Trophoblast cell (in vitro differentiated cells and primary cell): ENCODE results near the gene TAS1R3.
"Not testable (repeated sequence)": the region's sequence is repeated elsewhere in the genome, so short reads cannot be mapped to it uniquely, and the experiment has no call there.

Experiments used
- DNase-seq, 2 donors: peaks; one replicate each; pipeline ENCODE4 v3.0.0-alpha.2; 2016
- H2AFZ ChIP-seq: 2 replicates; pipeline ENCODE4 v1.6.1; 2013; ENCODE audit warnings: low read length, moderate library complexity, mild to moderate bottlenecking; ENCODE audit not compliant: insufficient read depth, poor library complexity
- H2AK5ac ChIP-seq: 2 replicates; pipeline ENCODE4 v1.6.1; 2013; ENCODE audit warnings: mild to moderate bottlenecking, low read length
- H2BK120ac ChIP-seq: 2 replicates; pipeline ENCODE4 v1.6.1; 2013; ENCODE audit warnings: low read length, mild to moderate bottlenecking, moderate library complexity; ENCODE audit not compliant: insufficient read depth, poor library complexity
- H2BK12ac ChIP-seq: 2 replicates; pipeline ENCODE4 v1.6.1; 2013; ENCODE audit warnings: mild to moderate bottlenecking, low read length, moderate library complexity
- H2BK5ac ChIP-seq: 2 replicates; pipeline ENCODE4 v1.6.1; 2013; ENCODE audit warnings: low read length, low read depth, moderate library complexity, mild to moderate bottlenecking; ENCODE audit not compliant: poor library complexity
- H3K14ac ChIP-seq: 2 replicates; pipeline ENCODE4 v1.6.1; 2013; ENCODE audit warnings: mild to moderate bottlenecking, low read length
- H3K18ac ChIP-seq: 2 replicates; pipeline ENCODE4 v1.6.1; 2013; ENCODE audit warnings: mild to moderate bottlenecking, low read length
- H3K23ac ChIP-seq: 2 replicates; pipeline ENCODE4 v1.6.1; 2013; ENCODE audit warnings: low read length
- H3K27ac ChIP-seq: 2 replicates; pipeline ENCODE4 v1.5.1; 2013; ENCODE audit warnings: low read depth, mild to moderate bottlenecking, inconsistent platforms, low read length, moderate library complexity
- H3K27me3 ChIP-seq: 2 replicates; pipeline ENCODE4 v1.6.1; 2013; ENCODE audit warnings: inconsistent platforms, mild to moderate bottlenecking, low read length, moderate library complexity; ENCODE audit not compliant: insufficient read depth
- H3K36me3 ChIP-seq, 2 experiments: 1 replicate in 1 of 2; 2 replicates in 1 of 2; pipeline ENCODE4 v1.6.1; 2013; ENCODE audit warnings: low read length in 2 of 2, mild to moderate bottlenecking in 2 of 2, moderate library complexity in 1 of 2; ENCODE audit not compliant: insufficient read depth in 2 of 2, control insufficient read depth in 1 of 2
- H3K4ac ChIP-seq: 2 replicates; pipeline ENCODE4 v1.6.1; 2013; ENCODE audit warnings: low read depth, mild to moderate bottlenecking, low read length, moderate library complexity
- H3K4me1 ChIP-seq, 2 experiments: 1 replicate in 1 of 2; 2 replicates in 1 of 2; pipeline ENCODE4 v1.6.1; 2013; ENCODE audit warnings: low read length in 2 of 2, mild to moderate bottlenecking in 2 of 2, moderate library complexity in 1 of 2; ENCODE audit not compliant: insufficient read depth in 2 of 2, control insufficient read depth in 1 of 2
- H3K4me2 ChIP-seq: 2 replicates; pipeline ENCODE4 v1.6.1; 2013; ENCODE audit warnings: inconsistent platforms, mild to moderate bottlenecking, low read length, moderate library complexity
- H3K4me3 ChIP-seq: 2 replicates; pipeline ENCODE4 v1.5.1; 2013; ENCODE audit warnings: mild to moderate bottlenecking, low read depth, low read length, inconsistent platforms
- H3K79me1 ChIP-seq: one replicate; pipeline ENCODE4 v1.6.1; 2013; ENCODE audit warnings: low read length
- H3K79me2 ChIP-seq: 2 replicates; pipeline ENCODE4 v1.6.1; 2013; ENCODE audit warnings: low read length, mild to moderate bottlenecking; ENCODE audit not compliant: control insufficient read depth, insufficient read depth, poor library complexity
- H3K9ac ChIP-seq: 2 replicates; pipeline ENCODE4 v1.6.1; 2013; ENCODE audit warnings: mild to moderate bottlenecking, low read length
- H3K9me3 ChIP-seq: 2 replicates; pipeline ENCODE4 v1.6.1; 2013; ENCODE audit warnings: low read depth, mild to moderate bottlenecking, control low read depth, inconsistent platforms, low read length; ENCODE audit not compliant: insufficient read depth
- H4K12ac ChIP-seq: 2 replicates; pipeline ENCODE4 v1.6.1; 2013; ENCODE audit warnings: low read depth, mild to moderate bottlenecking, low read length, moderate library complexity
- H4K8ac ChIP-seq: 2 replicates; pipeline ENCODE4 v1.6.1; 2013; ENCODE audit warnings: low read depth, mild to moderate bottlenecking, low read length, moderate library complexity
- H4K91ac ChIP-seq: one replicate; pipeline ENCODE4 v1.6.1; 2013; ENCODE audit warnings: low read depth, mild to moderate bottlenecking, low read length, moderate library complexity
- WGBS: extraction: QIAGEN DNeasy Blood & Tissue Kit; methylation state at CpG from one replicate; pipeline ENCODE4 v1.1.7; 2013; ENCODE audit warnings: missing lambda C conversion rate; ENCODE audit not compliant: insufficient read length, insufficient coverage; ENCODE audit errors: extremely low coverage; 5-methylcytosine and 5-hydroxymethylcytosine counted together

Gene TAS1R3

GRCh38 chr1:1315435-1315954 lies 15.6 kb upstream of the TAS1R3 start:
- H3K79me1 ChIP-seq, result no peaks in the 10 kb centered on the region
- H3K27me3 ChIP-seq, result no peaks in the 10 kb centered on the region
- WGBS, result no CpG with 5 or more reads among the region's 26 CpGs
- H2AK5ac ChIP-seq, result no peak overlapping the region
- H3K4me3 ChIP-seq, result no peak overlapping the region
- DNase-seq, result no peak
- no peak overlapping the region for H4K12ac ChIP-seq
- H2BK12ac ChIP-seq, result no peak overlapping the region
- no peak overlapping the region for H3K4ac ChIP-seq
- H3K18ac ChIP-seq, result no peak overlapping the region
- H3K23ac ChIP-seq, result no peak overlapping the region
- peaks cover 0 to 4% of the 10 kb centered on the region in 2 experiments for H3K4me1 ChIP-seq
- no peak overlapping the region for H2BK120ac ChIP-seq
- H3K79me2 ChIP-seq, result no peaks in the 10 kb centered on the region
- H2BK5ac ChIP-seq, result no peak overlapping the region
- H3K36me3 ChIP-seq, result peaks cover 71 to 73% of the 10 kb centered on the region in 2 experiments
- no peak overlapping the region for H2AFZ ChIP-seq
- no peak overlapping the region for H4K8ac ChIP-seq
- H3K4me2 ChIP-seq, result no peak overlapping the region
- H3K14ac ChIP-seq, result no peak overlapping the region
- H3K27ac ChIP-seq, result no peak overlapping the region
- H4K91ac ChIP-seq, result no peak overlapping the region
- no peak overlapping the region for H3K9ac ChIP-seq
- H3K9me3 ChIP-seq, result no peaks in the 10 kb centered on the region

DNA sequence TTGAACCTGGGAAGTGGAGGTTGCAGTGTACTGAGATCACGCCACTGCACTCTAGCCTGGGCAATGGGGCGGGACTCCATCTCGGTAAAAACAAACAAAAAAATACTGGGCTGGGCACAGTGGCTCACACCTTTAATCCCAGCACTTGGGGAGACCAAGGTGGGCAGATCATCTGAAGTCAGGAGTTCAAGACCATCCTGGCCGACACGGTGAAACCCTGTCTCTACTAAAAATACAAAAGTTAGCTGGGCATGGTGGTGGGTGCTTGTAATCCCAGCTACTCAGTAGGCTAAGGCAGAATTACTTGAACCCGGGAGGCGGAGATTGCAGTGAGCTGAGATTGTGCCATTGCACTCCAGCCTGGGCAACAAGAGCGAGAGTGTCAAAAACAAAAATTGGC lies 14.9 kb upstream of the TAS1R3 start:
- DNase-seq, H2BK5ac ChIP-seq, H3K18ac ChIP-seq, H2AFZ ChIP-seq, H3K79me2 ChIP-seq, H4K8ac ChIP-seq, H3K9ac ChIP-seq, H3K4ac ChIP-seq, H2AK5ac ChIP-seq, H4K12ac ChIP-seq, H3K4me2 ChIP-seq, H4K91ac ChIP-seq, H3K27ac ChIP-seq, H3K9me3 ChIP-seq, H2BK120ac ChIP-seq, H3K4me1 ChIP-seq, H3K27me3 ChIP-seq, H3K79me1 ChIP-seq, H3K14ac ChIP-seq, H3K23ac ChIP-seq, H3K4me3 ChIP-seq, H2BK12ac ChIP-seq: not testable (repeated sequence)
- no CpG with 5 or more reads among the region's 8 CpGs for WGBS
- peaks cover 71 to 72% of the 10 kb centered on the region in 2 experiments for H3K36me3 ChIP-seq

DNA sequence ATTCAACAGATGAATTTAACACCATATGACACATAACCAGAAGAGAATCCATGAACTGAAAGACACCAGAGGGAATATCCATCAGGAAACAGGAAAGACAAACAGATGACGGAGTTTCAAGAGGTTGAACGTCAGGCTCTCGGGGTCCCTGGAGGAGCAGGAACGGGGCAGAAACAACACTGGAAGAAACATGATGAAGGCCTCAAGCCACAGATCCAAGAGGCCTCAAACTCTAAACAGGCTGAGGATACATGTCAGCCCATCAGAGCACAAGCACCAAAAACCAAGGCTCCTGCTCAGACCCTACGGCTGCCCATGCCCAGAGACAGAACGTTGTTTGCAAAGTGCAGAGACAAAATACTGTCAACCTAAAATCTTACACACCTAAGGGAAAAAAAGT lies 13.7 kb upstream of the TAS1R3 start:
- Histone ChIP-seq H3K18ac (no peak overlapping the region), H3K9ac (no peak overlapping the region), H3K14ac (no peak overlapping the region), H4K12ac (no peak overlapping the region), H2AK5ac (no peak overlapping the region), H4K8ac (no peak overlapping the region), H3K4me2 (no peak overlapping the region), H2BK120ac (no peak overlapping the region), H4K91ac (no peak overlapping the region), H2AFZ (no peak overlapping the region), H3K4ac (no peak overlapping the region), H3K27me3 (no peaks in the 10 kb centered on the region), H3K4me1 (peaks cover 0 to 4% of the 10 kb centered on the region in 2 experiments), H3K79me2 (peaks cover 4% of the 10 kb centered on the region), H3K23ac (no peak overlapping the region), H2BK5ac (no peak overlapping the region), H3K4me3 (no peak overlapping the region), H3K9me3 (no peaks in the 10 kb centered on the region), H3K36me3 (peaks cover 62 to 64% of the 10 kb centered on the region in 2 experiments), H2BK12ac (no peak overlapping the region), H3K27ac (no peak overlapping the region), H3K79me1 (no peaks in the 10 kb centered on the region)
- DNase-seq, result no peak
- no CpG with 5 or more reads among the region's 6 CpGs for WGBS

- H2BK120ac ChIP-seq, result no peak overlapping the region
- H2BK5ac ChIP-seq, result no peak overlapping the region
- H3K27ac ChIP-seq, result no peak overlapping the region
- H3K18ac ChIP-seq, result no peak overlapping the region
- no peak overlapping the region for H3K14ac ChIP-seq
- no peak overlapping the region for H4K12ac ChIP-seq
- no peaks in the 10 kb centered on the region for H3K9me3 ChIP-seq
- no peak overlapping the region for H2AFZ ChIP-seq
- no peak overlapping the region for H2AK5ac ChIP-seq
- no peak overlapping the region for H3K4me3 ChIP-seq
- H3K27me3 ChIP-seq, result no peaks in the 10 kb centered on the region
- peaks cover 58 to 59% of the 10 kb centered on the region in 2 experiments for H3K36me3 ChIP-seq
- H4K8ac ChIP-seq, result no peak overlapping the region
- WGBS, result no CpG with 5 or more reads among the region's 9 CpGs
- H3K4me2 ChIP-seq, result no peak overlapping the region
- peaks cover 0 to 4% of the 10 kb centered on the region in 2 experiments for H3K4me1 ChIP-seq
- peak; percentile 62 to 74 for DNase-seq
- H3K4ac ChIP-seq, result no peak overlapping the region
- H3K79me2 ChIP-seq, result peaks cover 10% of the 10 kb centered on the region
- no peak overlapping the region for H2BK12ac ChIP-seq
- H3K9ac ChIP-seq, result no peak overlapping the region
- H3K23ac ChIP-seq, result no peak overlapping the region
- H3K79me1 ChIP-seq, result no peaks in the 10 kb centered on the region
- H4K91ac ChIP-seq, result no peak overlapping the region
Observed at GRCh38 chr1:1318131-1318652, 12.9 kb upstream of the TAS1R3 start.
